Prostate gland (tissue), 2 donors: ENCODE results near the gene RIPK4. TPM values are rescaled to one million over a fixed set of nuclear protein-coding genes. Genes with fewer than 3 reads are reported as not detected.

Source experiments
- DNase-seq: peaks from one replicate; pipeline ENCODE4 v3.0.0-alpha.2; 2019; ENCODE audit warnings: low spot score
- H3K27ac ChIP-seq, 2 donors: fragments of 200-600 bp; sonication (generic); 2 replicates each; pipeline ENCODE4 v1.5.1; 2017 to 2019
- H3K27me3 ChIP-seq: fragments of 200-600 bp; sonication (generic); replicated peaks from 2 replicates; pipeline ENCODE4 v1.5.1; 2019; ENCODE audit not compliant: insufficient read depth
- H3K36me3 ChIP-seq, 2 donors: fragments of 200-600 bp; sonication (generic); 1 replicate in 1 of 2; 2 replicates in 1 of 2; pipeline versions ENCODE4 v1.5.1 to v1.8.1; 2017 to 2019
- H3K4me1 ChIP-seq: fragments of 200-600 bp; sonication (generic); replicated peaks from 2 replicates; pipeline ENCODE4 v1.5.1; 2019
- H3K4me3 ChIP-seq, 2 donors: fragments of 200-600 bp; sonication (generic); 2 replicates each; pipeline ENCODE4 v1.5.1; 2017 to 2019
- H3K9me3 ChIP-seq: fragments of 200-600 bp; sonication (generic); 2 replicates; pipeline ENCODE4 v1.5.1; 2017
- POLR2A ChIP-seq: fragments of 450-650 bp; IDR thresholded peaks from one replicate; pipeline ENCODE4 v1.6.1; 2016; ENCODE audit warnings: antibody characterized with exemption, mild to moderate bottlenecking
- POLR2AphosphoS5 ChIP-seq: sonication (generic); formaldehyde crosslinking; IDR thresholded peaks from one replicate; pipeline ENCODE4 v1.6.1; 2017; ENCODE audit warnings: antibody characterized with exemption
- WGBS: methylation state at CpG from one replicate; pipeline ENCODE4 v1.1.5; 2018; 5-methylcytosine and 5-hydroxymethylcytosine counted together
- intact Hi-C: fragments of 100-400 bp; cut with DNase I; formaldehyde crosslinking; loops from one replicate; pipeline ENCODE4 v1.14.2; 2022
- total RNA-seq, 2 donors: library from RNA; depleted of rRNA; stranded (reverse); fragments of >200 nt; gene quantifications; one replicate each; pipeline ENCODE4 v1.1.0, GENCODE V29; 2016
- TF ChIP-seq, protein P1 (sequence below), 4 experiments: fragments of 200-600 bp in 2 of 4; fragments of 450-650 bp in 2 of 4; sonication (generic) in 2 of 4; IDR thresholded peaks; 1 replicate in 3 of 4; 2 replicates in 1 of 4; pipeline ENCODE4 v1.5.1; 2016 to 2019; ENCODE audit warnings: antibody characterized with exemption in 4 of 4, mild to moderate bottlenecking in 2 of 4, moderate library complexity in 2 of 4

The RIPK4 gene
- total RNA-seq, 2 donors from 2014 or later: 26.9 to 52.6 TPM

DNA sequence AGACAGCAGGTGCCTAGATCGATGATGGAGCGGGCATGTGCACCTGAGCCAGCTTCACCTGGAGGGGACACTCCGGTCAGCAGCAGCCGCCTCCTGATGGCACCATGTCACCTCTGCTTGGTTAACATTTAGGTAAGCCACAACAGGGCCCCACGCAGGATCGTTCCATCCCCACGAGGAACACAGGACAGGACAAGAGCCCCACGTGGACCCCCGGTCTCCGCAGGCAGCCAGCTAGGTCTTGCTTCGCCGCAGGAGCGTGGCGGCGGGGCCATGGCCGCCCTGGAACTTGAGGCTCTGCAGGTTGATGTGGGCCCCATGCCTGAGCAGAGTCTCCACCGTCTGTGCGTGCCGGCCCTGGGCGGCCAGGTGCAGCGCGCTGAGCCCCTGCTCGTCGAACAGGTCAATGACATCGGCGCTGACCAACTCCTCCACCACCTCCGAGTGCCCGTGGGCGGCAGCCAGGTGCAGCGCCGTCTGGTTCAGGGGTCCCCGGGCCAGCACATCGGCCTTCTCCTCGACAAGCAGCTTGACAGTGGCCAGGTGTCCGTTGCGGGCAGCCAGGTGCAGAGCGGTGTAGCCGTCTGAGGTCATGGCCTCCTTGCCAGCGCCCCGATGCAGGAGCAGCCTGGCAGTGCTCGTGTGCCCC, 26.1 kb downstream of the RIPK4 start:
- no peaks in the 10 kb centered on the region for H3K27me3 ChIP-seq
- WGBS: 96% methylated on average over 16 of the region's 41 CpGs
- no peaks in the 10 kb centered on the region for H3K36me3 ChIP-seq
- TF ChIP-seq, protein P1, sequence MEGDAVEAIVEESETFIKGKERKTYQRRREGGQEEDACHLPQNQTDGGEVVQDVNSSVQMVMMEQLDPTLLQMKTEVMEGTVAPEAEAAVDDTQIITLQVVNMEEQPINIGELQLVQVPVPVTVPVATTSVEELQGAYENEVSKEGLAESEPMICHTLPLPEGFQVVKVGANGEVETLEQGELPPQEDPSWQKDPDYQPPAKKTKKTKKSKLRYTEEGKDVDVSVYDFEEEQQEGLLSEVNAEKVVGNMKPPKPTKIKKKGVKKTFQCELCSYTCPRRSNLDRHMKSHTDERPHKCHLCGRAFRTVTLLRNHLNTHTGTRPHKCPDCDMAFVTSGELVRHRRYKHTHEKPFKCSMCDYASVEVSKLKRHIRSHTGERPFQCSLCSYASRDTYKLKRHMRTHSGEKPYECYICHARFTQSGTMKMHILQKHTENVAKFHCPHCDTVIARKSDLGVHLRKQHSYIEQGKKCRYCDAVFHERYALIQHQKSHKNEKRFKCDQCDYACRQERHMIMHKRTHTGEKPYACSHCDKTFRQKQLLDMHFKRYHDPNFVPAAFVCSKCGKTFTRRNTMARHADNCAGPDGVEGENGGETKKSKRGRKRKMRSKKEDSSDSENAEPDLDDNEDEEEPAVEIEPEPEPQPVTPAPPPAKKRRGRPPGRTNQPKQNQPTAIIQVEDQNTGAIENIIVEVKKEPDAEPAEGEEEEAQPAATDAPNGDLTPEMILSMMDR (IDR thresholded peaks at IDR 0.05): no peak
- TF ChIP-seq POLR2A (no peak), POLR2AphosphoS5 (no peak)
- no peaks in the 10 kb centered on the region for H3K4me1 ChIP-seq
- intact Hi-C loops: no loop called here
- no peak overlapping the region for H3K27ac ChIP-seq
- H3K4me3 ChIP-seq: no peak overlapping the region
- no peak for DNase-seq
- no peaks in the 10 kb centered on the region for H3K9me3 ChIP-seq

DNA sequence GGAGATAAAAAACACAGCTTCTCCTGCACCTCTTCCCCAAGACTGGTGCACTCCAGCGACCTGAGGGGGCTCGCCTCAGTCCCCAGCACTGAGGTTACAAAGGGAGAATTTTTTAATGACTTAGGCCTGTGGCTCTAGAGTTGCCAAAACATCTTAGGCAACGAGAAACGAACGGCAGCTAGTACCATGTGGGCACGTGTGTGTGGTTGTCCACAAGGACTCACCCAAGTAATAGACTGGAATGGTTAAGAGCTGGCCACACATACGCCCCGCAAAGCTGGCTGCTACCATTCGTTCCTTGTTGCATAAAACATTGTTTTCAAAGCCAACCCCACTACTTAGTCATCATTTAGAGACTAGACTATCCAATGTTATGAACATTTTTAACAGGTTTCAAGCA, 26.9 kb downstream of the RIPK4 start:
- 83% methylated on average over 9 of the region's 9 CpGs for WGBS
- Histone ChIP-seq H3K27ac (no peak overlapping the region), H3K4me3 (no peak overlapping the region), H3K27me3 (no peaks in the 10 kb centered on the region), H3K9me3 (no peaks in the 10 kb centered on the region), H3K36me3 (no peaks in the 10 kb centered on the region), H3K4me1 (no peaks in the 10 kb centered on the region)
- intact Hi-C loops: no loop called here
- TF ChIP-seq, protein P1 (IDR thresholded peaks at IDR 0.05): no peak
- TF ChIP-seq POLR2A (no peak), POLR2AphosphoS5 (no peak)
- DNase-seq: no peak

- Histone ChIP-seq H3K27me3 (no peaks in the 10 kb centered on the region), H3K4me3 (no peak overlapping the region), H3K4me1 (no peaks in the 10 kb centered on the region), H3K36me3 (no peaks in the 10 kb centered on the region), H3K27ac (no peak overlapping the region), H3K9me3 (no peaks in the 10 kb centered on the region)
- WGBS: 92% methylated on average over 12 of the region's 12 CpGs
- TF ChIP-seq POLR2A: no peak
- TF ChIP-seq POLR2AphosphoS5: no peak
- TF ChIP-seq, protein P1 (IDR thresholded peaks at IDR 0.05): no peak
- intact Hi-C loops: no loop called here
- no peak for DNase-seq
Measured at GRCh38 chr21:41739011-41739410, 27.8 kb downstream of the RIPK4 start.

DNA sequence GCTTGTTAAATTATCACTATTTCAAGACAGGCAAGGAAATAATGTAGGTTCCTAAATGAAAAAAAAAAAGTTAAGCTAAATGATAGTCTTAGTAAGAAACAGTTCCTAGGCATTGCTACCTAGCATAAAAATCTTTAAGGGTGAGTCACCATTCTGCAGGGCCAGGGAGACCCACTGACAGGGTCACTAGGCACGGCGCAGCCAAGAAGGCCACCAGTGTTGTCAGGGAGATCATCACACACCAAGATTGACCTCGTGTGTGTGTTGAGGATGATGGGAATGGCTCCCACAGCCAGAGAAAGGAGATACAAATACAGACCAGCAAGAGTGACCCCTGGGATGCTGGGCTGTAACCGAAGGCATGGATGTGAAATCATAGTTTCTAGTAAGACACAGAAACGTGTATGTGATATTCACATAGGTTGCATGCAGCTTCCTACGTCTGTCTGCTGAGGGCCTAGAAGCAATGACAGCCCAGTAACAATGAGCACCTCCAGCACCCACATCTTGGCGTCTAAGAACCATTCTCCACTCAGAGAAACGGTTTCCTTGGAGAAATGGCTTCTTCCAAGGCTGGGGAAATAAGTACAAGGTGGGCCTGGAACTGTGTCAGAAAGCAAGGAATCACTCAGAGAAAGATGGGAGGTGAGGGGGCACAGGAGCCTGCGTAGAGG, 29.1 kb downstream of the RIPK4 start:
- no peaks in the 10 kb centered on the region for H3K27me3 ChIP-seq
- no peaks in the 10 kb centered on the region for H3K9me3 ChIP-seq
- no peak overlapping the region for H3K27ac ChIP-seq
- H3K4me3 ChIP-seq: no peak overlapping the region
- no peak for DNase-seq
- H3K36me3 ChIP-seq: no peaks in the 10 kb centered on the region
- intact Hi-C loops: no loop called here
- WGBS: 95% methylated on average over 9 of the region's 9 CpGs
- no peak for TF ChIP-seq POLR2AphosphoS5
- TF ChIP-seq, protein P1 (IDR thresholded peaks at IDR 0.05): no peak
- no peaks in the 10 kb centered on the region for H3K4me1 ChIP-seq

- TF ChIP-seq POLR2AphosphoS5: no peak
- TF ChIP-seq POLR2A: no peak
- TF ChIP-seq, protein P1 (IDR thresholded peaks at IDR 0.05): no peak
- Histone ChIP-seq H3K4me3 (no peak overlapping the region), H3K36me3 (no peaks in the 10 kb centered on the region), H3K27me3 (no peaks in the 10 kb centered on the region), H3K27ac (no peak overlapping the region), H3K4me1 (no peaks in the 10 kb centered on the region), H3K9me3 (no peaks in the 10 kb centered on the region)
- intact Hi-C loops: no loop called here
- 93% methylated on average over 2 of the region's 2 CpGs for WGBS
- DNase-seq: no peak
Measured at GRCh38 chr21:41736423-41736822, 30.4 kb downstream of the RIPK4 start.
